GM21786 (cell line): ENCODE measurements around the gene AKAP9.
"Not testable (repeated sequence)": the region's sequence is repeated elsewhere in the genome, so short reads cannot be mapped to it uniquely, and the experiment has no call there.

Experiments
- ATAC-seq: cut with Tn5 transposase; IDR thresholded peaks from one replicate; pipeline ENCODE4 v1.9.1; 2021; ENCODE audit not compliant: unreplicated experiment

Gene AKAP9

DNA sequence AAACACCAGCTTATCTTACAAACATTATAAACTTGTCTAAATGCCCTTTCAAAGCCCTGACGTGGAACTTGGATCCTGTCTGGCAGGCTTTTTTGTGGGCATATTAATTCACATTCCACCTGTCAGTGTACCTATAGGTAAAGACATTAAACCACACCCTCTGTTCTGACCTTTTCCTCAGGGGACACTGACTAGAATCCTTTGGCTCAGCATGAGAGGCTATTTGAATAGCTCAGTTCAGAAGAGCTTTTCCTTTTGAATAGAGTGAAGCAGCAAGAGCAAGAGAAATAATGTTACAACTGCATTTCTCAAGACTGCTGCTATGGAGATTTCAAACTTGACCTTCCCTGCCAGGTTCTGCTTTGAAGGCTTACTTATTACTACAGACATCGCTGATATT, 116.7 kb downstream of the AKAP9 start:
- no peak for ATAC-seq

DNA sequence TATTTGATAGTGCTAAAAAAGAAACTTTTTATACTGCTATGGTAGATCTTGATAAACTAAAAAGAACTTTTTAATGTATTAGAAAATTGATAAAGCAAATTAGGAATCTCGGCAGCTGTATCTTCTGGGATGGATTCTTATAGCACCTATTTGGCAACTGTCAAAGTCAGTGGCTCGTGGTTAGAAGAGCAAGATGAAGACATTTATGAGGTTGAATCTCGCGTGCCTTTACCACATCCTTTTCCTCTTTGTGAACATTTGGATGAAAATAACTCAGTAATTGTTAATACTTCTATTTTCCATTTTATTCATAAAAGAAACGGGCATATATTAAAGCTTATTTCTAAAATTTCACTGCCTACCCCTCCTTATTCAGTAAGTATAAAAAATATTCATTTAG, 117.4 kb downstream of the AKAP9 start:
- no peak for ATAC-seq

DNA sequence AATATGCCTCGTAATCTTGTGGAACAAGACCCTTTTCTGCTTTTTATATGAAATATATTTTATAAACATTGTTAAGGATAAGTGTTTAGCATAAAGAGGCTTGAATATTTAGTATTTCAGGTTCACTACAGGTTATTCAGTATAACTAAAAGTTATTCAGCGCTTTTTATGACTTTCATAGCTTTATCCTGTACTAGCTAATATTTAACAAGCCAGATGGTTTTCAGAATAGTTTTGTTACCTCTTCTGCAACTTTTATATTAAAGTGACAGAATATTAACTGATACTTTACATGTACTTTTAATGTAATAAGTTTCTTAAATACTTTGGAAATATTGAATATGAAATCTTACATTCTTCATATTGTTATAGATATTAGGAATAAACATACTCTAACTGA, 118.2 kb downstream of the AKAP9 start:
- no peak for ATAC-seq

DNA sequence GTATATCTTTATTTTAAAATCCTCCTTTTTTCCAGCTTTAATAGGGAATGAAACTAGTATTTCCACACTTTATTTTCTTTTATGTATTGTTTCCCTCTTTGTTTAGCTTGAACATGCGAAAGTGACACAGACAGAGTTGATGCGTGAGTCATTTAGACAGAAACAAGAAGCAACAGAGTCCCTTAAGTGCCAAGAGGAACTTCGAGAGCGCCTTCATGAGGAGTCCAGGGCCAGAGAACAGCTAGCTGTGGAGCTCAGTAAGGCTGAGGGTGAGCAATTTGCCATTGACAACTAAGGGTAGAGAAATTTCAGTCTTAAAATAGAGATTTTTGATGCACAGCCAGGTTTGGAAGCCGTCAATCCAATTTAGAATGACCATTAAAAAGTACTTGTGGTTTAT, 120.5 kb downstream of the AKAP9 start:
- ATAC-seq, result no peak

DNA sequence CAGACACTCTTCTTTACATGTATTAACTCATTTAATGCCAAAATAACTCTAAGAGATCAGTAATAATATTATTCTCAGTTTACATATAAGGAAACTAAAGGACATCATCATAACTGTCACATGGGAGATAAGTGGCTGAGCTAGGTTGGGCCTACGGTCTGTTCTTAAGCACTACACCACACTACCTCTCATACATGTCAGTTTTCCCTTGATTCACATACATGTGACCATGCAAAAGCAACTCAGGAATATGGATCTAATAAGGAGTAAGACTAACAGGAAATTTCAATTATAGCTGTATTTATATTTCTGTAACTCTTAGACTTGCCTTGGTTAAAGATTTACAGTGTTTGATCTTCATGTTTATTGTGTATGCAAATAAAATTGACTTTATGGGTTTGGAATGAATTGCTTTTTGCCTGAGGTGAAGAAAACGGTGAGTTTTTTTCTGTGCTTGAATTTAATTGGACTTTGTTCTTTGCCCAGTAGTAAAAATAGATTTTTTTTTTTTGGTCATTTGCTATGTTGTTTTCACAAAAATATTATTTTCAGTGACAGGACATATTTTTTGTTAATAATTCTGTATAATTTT, 123.9 kb downstream of the AKAP9 start:
- no peak for ATAC-seq

DNA sequence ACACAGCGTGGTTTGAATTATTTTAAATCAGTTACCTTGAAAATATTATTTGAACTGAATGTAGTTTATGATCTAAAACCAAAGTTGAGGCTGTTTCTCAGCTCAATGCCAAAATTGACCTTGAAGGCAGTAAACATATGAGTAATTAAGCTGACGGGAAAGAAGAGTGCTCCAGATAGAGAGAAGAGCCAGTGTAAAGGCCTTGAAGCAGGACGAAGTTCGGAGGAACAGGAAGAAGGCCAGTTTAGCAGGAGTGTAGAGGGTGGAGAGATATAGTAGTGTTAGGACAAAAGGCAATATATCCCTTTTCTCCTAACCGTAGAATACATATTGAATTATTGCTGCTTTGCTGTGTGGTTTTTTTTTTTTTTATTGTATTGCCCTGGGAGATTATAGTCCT, 130.4 kb downstream of the AKAP9 start:
- ATAC-seq, result no peak

DNA sequence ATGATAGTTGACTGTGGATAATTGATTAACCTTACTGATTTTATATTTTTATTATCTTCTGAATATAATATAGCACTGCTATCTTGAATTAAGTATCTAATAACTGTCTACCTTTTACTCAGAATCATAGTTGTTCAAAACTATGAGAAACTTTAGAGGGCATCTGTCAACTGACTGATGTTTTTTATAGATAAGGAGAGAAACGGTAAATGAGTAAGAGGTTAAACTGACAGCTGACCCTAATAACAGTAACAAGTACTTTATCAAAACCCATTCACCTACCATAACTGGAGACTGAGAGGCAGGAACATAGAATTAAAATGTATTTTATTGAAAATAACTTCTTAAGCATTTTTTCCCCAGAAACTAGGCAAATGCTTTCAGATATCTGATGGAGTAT, 131.5 kb downstream of the AKAP9 start:
- ATAC-seq, result no peak

DNA sequence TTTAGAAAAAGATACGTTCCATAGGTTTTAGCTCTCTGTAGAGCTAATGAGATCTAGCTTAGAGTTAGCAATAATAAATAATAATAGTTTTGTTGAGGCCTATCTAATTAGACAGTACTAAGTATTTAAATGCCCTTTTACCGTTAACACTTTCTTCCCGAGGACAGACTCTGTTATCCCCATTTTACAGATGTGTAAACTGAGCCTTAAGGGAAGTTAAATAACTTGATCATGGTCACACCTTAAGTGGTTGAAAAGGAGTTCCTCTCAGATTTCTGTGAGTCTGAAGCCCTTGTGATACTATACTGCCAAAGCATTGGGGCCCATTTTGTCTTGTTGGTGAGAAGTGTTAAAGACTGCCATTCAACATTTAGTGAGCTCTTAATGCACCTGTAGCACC, 132.0 kb downstream of the AKAP9 start:
- no peak for ATAC-seq

DNA sequence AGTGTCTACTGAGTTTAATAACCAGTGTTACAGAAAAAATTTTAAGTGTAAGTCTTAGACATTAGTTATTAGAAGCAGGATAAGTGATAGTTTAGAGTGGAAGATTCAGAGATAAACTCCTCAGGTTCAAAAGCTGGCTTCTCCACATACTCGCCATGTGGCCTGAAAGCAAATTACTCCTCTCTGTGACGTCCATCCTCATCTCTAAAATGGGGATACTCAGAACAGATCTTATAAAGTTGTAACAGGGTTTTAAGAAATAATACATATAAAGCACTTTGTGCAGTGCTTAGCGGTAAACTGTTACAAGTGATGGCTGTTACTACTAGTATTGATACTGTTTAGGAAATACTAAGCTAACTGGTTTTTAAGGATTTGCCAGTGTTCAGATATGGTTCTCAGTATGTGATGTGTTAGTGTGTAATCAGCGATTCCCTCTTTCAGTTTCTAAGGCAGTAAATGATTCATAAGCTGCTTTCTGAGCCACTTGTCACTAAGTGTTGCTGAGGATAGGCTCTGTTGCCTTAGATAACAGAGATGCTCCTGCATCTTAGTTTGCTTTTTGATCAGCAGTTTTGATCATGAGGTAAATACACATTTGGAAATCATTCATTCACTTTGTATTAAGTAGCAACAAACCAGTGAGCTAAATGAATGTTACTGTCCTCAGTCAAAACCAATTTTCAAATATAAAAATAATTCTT, 134.9 kb downstream of the AKAP9 start:
- ATAC-seq, result peak; percentile 96

DNA sequence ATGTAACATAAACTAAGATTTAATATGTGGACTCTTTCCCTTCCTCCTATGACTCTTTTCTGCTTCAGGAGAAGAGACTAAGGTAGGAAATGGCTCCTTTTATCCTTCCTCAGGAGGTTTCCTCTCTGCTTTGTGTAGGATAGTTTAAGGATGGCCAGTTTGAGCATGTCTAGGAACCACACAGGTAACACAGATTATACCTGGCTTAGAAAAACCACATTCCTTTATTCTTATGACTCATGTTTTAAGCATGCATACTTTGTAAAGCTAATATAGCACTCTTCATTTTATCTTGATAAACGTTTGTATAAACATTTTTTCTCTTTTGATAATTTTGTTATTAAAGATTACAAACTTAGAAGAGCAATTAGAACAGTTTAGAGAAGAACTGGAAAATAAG, 135.8 kb downstream of the AKAP9 start:
- ATAC-seq, result no peak

DNA sequence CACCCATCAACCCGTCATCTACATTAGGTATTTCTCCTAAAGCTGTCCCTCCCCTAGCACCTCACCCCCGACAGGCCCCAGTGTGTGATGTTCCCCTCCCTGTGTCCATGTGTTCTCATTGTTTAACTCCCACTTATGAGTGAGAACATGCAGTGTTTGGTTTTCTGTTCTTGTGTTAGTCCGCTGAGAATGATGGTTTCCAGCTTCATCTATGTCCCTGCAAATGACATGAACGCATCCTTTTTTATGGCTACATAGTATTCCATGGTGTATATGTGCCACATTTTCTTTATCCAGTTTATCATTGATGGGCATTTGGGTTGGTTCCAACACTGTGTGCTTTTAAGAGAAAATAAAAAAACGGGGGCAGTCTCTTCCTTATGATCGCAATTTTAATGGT, 143.3 kb downstream of the AKAP9 start:
- not testable (repeated sequence) for ATAC-seq

DNA sequence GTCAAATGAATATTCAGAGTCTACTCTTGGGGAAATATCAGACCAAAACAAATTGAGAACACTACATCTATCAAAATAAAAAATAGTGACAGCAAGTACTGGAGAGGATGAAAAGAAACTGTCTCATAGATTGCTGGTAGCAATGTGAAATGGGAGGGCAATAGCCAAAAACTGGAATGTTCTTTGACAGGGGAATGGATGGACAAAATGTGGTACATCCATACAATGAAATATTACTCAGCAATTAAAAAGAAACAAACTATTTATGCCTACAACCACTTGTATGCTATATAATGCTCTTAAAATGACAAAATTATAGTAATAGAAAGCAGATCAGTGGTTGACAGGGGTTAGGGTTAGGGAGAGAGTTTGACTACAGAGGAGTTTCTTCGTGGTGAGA, 147.6 kb downstream of the AKAP9 start:
- no peak for ATAC-seq

DNA sequence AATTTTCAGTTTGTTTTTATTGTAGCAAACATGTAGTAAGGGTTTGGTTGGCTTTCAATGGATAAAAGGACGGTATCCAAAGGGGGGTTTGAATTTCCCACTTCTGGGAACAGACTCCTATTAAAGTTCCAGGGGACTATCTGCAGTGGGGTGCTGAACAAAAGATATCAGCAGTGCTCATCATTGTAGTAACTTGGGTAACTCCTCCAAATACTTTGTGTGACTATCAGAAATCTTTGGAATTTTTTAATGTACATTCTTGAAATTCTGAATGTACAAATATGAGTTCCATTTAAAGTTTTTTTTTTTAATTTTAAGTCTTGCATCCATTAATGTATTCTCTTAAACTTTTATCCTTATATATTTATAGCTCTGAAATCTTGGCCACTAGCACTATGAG, 151.5 kb downstream of the AKAP9 start:
- ATAC-seq, result no peak

DNA sequence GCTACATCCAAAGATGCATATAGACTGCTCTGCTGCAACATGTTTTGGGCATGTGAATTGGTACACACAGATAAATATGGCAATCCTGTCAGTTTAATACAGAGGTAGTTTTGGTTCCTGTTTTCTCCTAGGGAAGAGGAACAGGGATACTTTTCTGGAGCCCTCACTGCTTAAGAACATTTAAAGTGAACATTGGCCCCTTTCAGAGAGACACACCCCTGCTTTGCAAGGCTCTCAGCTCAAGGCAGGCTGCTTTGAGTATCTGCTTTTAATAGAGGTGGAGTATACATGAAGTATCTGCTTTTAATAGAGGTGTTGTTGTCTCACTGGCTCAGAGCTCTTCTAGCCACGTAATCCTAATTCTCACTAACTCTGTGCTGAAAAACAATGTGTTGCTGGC, 154.7 kb downstream of the AKAP9 start:
- no peak for ATAC-seq

DNA sequence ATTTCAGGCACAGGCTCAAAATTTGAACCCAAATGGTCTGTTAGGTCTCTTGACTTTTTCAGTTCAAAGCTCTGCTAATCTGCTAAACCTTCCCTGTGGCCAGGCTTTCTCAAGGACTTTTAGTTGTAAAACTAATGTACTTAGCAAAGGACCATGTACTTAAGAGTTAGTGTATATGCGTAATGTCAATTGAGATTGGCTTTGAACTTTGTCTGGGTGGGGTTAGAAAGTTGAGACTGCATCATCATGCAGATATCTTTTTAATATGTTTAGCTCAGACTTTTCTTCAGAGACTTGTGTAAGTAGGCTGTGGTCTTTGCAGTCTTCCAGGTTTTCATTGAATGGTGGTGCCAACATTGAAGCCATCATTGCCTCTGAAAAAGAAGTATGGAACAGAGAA, 159.9 kb downstream of the AKAP9 start:
- ATAC-seq, result no peak

DNA sequence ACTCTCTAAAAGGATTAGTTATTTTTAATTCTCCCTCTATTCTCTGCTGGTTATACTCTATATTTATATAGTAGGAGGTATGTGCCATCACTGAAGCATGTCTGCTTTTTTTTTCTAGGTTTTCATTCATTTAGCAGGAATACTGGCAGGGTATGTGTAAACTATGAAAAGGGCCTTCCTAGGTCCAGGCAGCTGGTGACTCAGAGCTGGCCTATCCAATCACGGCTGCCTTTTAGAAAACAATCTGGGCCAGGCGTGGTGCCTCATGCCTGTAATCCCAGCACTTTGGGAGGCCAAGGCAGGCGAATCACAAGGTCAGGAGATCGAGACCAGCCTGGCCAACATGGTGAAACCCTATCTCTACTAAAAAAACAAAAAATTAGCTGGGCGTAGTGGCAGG, 162.2 kb downstream of the AKAP9 start:
- ATAC-seq, result not testable (repeated sequence)

DNA sequence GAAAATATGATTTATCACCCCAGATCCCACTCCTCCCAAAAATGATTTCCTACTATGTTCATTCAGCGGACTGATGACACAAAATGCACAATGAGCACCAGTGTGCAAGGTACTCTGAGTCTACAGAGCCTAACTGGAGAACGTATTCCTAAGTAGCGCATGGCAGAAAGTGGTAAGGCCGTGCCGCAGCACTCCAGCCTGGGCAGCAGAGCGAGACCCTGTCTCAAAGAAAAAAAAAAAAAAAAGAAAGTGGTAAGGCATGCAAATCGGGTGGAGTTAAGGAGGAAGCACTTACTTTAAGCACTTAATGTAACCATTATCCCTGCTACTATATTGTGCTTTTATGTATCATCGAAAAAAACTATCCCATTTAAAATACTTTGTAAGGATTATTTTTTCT, 168.2 kb downstream of the AKAP9 start:
- ATAC-seq, result no peak

DNA sequence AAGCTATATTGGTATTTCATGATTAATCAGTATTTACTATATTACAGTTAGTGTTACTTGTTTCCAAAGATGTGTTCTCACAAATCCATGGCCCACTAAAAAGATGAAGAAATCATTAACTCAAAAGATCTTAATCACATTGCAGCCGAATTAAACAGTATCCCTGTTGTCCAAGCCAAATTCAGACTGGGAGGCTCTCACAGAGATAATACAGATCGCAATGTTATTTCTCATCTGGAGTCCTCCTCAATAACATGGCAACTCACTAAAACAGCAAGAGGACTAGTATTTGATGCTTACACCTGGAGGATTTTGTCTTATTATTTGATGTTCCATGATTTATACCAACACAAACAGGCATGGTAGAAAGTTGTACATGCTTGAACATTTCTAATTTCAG, 170.2 kb downstream of the AKAP9 start:
- ATAC-seq, result no peak

DNA sequence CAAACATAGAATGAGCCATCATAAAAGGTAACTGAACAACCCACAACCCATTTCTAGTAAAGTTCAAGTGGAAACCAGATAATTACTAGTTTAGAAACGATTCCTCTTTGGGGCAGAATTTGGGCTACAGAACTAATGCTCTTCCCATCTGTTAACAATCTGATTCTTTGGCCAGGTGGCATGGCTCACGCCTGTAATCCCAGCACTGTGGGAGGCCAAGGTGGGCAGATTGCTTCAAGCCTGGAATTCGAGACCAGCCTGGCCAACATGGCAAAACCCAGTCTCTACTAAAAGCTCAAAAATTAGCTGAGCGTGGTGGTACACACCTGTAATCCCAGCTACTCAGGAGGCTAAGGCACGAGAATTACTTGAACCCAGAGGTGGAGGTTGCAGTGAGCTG, 175.2 kb downstream of the AKAP9 start:
- no peak for ATAC-seq

DNA sequence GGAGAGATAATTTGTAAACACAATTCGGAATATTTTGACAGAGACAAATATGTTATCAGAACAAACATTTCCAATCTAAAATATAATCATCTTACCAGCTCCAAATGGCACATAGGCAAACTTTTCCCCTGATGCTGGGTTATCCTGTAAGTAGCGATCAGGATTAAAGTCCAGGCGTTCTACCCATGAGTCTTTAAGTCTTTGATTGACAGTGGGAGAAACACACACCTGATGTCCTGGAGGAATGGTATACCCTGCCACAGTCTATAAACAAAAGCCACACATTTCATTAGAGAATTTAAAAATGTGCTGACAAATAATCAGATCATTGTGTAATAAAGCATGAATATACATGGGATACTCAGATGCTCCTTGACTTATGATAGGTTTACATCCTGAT, 176.3 kb downstream of the AKAP9 start:
- ATAC-seq, result no peak

DNA sequence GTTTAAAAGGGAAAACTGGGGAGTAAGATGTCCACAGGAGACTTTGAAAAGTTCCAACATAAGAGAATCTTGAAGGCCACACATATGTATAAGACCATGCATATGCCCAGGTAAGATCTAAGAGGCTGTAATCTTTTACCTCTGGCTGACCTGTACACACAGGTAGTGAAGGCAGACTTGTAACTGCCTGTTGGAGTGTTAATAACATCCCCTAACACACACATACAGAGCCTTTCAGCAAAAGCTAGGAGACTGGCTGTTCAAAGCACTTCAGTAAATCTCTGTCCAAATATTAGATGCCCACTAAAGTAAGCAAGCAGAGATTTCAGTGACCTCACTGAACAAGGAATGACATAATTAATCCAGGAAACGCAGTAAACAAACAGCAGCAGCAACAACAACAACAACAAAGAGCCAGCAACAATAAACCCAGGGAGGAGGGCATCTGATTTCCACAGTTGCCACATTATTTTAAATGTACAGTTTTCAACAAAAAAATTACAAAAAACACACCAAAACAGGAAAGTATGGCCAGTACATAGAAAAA, 178.6 kb downstream of the AKAP9 start:
- ATAC-seq, result no peak

DNA sequence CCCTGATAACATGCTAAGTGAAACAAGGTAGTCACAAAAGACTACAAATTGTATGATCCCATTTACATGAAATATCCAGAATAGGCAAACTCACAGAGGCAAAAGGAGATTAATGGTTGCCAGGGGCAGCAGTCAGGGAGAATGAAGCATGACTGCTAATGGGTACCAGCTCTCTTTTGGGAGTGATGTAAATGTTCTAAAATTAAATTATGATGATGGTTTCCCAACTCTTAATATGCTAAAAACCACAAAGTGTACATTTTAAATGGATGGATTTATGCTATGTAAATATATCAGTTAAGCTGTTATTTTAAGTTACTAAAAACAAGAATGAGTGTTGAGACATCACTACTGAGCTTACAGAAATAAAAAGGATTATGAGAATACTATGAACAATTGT, 181.0 kb downstream of the AKAP9 start:
- ATAC-seq, result no peak

DNA sequence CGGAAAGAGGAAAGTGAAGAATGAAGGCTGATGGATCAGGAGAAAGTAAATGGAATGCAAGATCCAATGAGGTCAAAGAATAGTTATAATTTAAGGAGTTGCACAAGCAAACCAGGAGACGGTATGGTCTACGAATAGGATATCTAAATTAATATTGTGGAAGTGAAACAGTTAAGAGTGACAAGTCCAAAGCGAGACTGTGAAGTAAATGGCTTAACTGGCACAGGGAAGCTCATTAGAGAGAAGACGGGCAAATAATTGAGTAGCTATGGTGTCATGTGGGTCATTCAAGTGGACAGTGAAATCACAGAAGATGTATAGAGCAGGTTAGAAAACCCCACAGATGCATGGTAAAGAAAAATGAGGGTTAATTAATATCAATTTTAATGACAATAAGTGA, 190.4 kb downstream of the AKAP9 start:
- no peak for ATAC-seq
